SU-DHL-6 (cell line): Measurements from ENCODE around the gene GAL3ST3.

ENCODE experiments used
- CTCF ChIP-seq: fragments of 200-600 bp; sonication (generic); IDR thresholded peaks from one replicate; pipeline ENCODE4 v1.5.1; 2017; ENCODE audit warnings: antibody characterized with exemption, mild to moderate bottlenecking, low read length, moderate library complexity; ENCODE audit not compliant: insufficient read depth, poor library complexity, severe bottlenecking
- EZH2phosphoT487 ChIP-seq: fragments of 200-600 bp; sonication (generic), shearing (Covaris generic); conservative IDR thresholded peaks from 2 replicates; pipeline ENCODE4 v1.6.1; 2018; ENCODE audit warnings: mild to moderate bottlenecking, antibody characterized with exemption, low read length, moderate library complexity, mixed read lengths

DNA sequence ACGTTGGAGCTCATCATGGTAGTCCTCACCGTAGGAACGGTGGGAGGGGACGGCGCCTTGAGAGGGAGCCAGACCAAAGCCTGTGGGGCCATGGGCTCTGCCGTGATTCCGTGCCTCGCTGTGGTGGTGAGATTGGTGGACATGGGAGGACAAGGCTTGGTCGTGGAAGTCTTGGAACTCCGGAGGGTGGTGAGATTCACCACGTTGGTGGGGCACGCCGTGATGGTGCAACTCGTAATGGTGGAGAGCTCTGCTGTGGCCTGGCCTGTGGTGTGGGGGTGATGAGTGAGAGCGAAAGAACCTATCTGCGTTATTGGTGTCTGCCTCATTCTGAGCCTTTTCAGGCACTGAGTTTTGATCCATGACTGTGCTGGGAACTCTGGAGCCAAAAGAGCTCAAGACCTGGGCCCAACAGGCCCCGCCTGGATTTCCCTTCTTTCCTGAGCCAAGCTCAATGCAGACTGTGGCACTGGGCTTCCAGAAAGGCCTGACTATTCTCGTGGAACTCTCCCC, 22.9 kb downstream of the GAL3ST3 start, which contains the start of gene CATSPER1:
- TF ChIP-seq CTCF, result no peak
- TF ChIP-seq EZH2phosphoT487, result no peak
